Body of pancreas (tissue), 4 donors: ENCODE measurements around the gene MYO16.

Experiments used
- POLR2A ChIP-seq, 3 donors: fragments of 450-650 bp; IDR thresholded peaks; one replicate each; pipeline ENCODE4 v1.6.1; 2016; ENCODE audit warnings: antibody characterized with exemption in 3 of 3, mild to moderate bottlenecking in 2 of 3
- TF ChIP-seq, protein P1 (sequence below), 7 experiments: fragments of 450-650 bp in 4 of 7; fragments of 200-600 bp in 3 of 7; sonication (generic) in 3 of 7; IDR thresholded peaks; one replicate each; pipeline ENCODE4 v1.5.1; 2016 to 2019; ENCODE audit warnings: antibody characterized with exemption in 7 of 7

DNA sequence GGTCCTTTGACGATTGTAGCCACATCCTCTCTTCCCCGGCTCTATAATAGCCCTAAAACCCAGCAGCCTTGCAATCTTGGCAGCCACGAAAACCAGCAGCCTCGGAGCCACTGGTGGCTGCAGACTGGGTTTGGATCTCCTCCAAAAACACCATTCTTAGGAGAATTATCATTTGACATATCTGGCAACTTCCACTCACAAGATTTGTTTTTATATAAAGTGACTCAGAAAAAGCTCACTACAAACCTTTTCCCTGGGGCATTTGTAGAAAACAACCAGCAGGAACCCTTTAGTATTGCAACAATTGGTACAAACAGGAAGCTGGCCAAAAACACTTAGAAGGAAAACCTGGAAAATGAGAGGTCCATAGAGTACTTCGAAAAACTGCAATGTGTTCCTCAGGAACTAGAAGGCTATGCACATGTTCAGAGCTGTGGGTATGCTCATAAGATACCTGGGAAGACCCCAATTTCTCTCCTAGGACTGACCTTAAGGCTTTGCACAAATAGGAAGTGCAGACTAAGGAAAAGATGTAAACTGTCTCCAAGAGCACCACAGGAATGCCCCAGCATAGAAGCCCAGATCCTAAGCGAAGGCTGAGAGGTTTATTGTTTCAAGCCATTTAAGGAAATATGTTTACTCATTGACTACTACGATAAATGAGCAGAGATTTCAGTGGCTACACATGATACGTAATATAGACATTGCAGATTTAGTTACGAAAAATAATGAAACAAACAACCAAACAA lies 71.2 kb downstream of the MYO16 start:
- TF ChIP-seq, protein P1, sequence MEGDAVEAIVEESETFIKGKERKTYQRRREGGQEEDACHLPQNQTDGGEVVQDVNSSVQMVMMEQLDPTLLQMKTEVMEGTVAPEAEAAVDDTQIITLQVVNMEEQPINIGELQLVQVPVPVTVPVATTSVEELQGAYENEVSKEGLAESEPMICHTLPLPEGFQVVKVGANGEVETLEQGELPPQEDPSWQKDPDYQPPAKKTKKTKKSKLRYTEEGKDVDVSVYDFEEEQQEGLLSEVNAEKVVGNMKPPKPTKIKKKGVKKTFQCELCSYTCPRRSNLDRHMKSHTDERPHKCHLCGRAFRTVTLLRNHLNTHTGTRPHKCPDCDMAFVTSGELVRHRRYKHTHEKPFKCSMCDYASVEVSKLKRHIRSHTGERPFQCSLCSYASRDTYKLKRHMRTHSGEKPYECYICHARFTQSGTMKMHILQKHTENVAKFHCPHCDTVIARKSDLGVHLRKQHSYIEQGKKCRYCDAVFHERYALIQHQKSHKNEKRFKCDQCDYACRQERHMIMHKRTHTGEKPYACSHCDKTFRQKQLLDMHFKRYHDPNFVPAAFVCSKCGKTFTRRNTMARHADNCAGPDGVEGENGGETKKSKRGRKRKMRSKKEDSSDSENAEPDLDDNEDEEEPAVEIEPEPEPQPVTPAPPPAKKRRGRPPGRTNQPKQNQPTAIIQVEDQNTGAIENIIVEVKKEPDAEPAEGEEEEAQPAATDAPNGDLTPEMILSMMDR (IDR thresholded peaks at IDR 0.05), result no peak
- no peak for TF ChIP-seq POLR2A (IDR thresholded peaks at IDR 0.05)
